UCSD-AML1 (cell line): ENCODE measurements around the gene GOLT1B.

Experiments used
- DNase-seq: peaks from one replicate; lab custom pipeline; 2025; ENCODE audit not compliant: unreplicated experiment; lab: John Stamatoyannopoulos, UW

GOLT1B gene

GRCh38 chr12:21561158-21561557, 59.6 kb downstream of the GOLT1B start:
- DNase-seq = no peak

GRCh38 chr12:21562859-21563258, 61.3 kb downstream of the GOLT1B start:
- DNase-seq = no peak

GRCh38 chr12:21566223-21566906, 64.8 kb downstream of the GOLT1B start:
- no peak for DNase-seq

- DNase-seq = no peak
Observed at GRCh38 chr12:21566907-21567394, 65.4 kb downstream of the GOLT1B start.
